Omental fat pad (tissue), 4 donors: ENCODE measurements around the gene CMA1. TPM values are rescaled to one million over a fixed set of nuclear protein-coding genes. Genes with fewer than 3 reads are reported as not detected.
"Not testable (repeated sequence)": the region's sequence is repeated elsewhere in the genome, so short reads cannot be mapped to it uniquely, and the experiment has no call there.

Experiments
- ATAC-seq: fragments of 150-250 bp; one replicate; pipeline ENCODE4 v1.9.1; 2016; ENCODE audit warnings: mild to moderate bottlenecking, moderate library complexity; ENCODE audit not compliant: low FRiP score
- DNase-seq: peaks from one replicate; pipeline ENCODE4 v3.0.0-alpha.2; 2019; ENCODE audit warnings: low spot score
- total RNA-seq, 4 donors: library from RNA; depleted of rRNA; stranded (reverse); fragments of >200 nt; gene quantifications; one replicate each; pipeline ENCODE4 v1.1.0, GENCODE V29; 2016
- TF ChIP-seq, protein P1 (sequence below), 3 donors: fragments of 450-650 bp; IDR thresholded peaks; one replicate each; pipeline ENCODE4 v1.5.1; 2016 to 2017; ENCODE audit warnings: antibody characterized with exemption in 3 of 3, mild to moderate bottlenecking in 3 of 3, moderate library complexity in 2 of 3

Gene CMA1, protein sequence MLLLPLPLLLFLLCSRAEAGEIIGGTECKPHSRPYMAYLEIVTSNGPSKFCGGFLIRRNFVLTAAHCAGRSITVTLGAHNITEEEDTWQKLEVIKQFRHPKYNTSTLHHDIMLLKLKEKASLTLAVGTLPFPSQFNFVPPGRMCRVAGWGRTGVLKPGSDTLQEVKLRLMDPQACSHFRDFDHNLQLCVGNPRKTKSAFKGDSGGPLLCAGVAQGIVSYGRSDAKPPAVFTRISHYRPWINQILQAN
- 1 to 10 TPM in 1 of 4 donors, under 1 TPM in 1, not detected in 2; 0.84 to 1.4 TPM for total RNA-seq

GRCh38 chr14:24508155-24508840 lies at the start of gene CMA1:
TSS of gene CMA1 (minus strand) at chr14:24508265. CDS start at chr14:24508235, 30 bp downstream.
- ATAC-seq = no peak

DNA sequence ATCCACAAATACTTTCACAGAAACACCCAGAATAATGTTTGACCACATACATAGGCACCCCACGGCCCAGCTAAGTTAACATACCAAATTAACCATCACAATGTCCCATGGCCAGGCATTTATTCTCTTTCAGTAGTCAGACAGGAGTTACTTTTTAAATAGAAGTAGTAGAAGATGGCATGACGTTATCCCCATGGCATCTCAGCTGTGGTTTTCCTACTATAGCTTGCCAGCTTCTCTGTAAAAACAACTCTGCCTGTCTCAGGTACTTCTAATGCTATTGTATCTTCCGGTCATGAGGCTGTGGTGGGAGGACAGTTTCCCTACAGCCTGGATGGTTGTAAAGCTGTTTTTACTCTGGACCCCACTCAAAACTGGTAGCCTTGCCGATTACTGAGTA lies 48.7 kb upstream of the CMA1 start:
- ATAC-seq (no peak), DNase-seq (no peak)
- TF ChIP-seq, protein P1, sequence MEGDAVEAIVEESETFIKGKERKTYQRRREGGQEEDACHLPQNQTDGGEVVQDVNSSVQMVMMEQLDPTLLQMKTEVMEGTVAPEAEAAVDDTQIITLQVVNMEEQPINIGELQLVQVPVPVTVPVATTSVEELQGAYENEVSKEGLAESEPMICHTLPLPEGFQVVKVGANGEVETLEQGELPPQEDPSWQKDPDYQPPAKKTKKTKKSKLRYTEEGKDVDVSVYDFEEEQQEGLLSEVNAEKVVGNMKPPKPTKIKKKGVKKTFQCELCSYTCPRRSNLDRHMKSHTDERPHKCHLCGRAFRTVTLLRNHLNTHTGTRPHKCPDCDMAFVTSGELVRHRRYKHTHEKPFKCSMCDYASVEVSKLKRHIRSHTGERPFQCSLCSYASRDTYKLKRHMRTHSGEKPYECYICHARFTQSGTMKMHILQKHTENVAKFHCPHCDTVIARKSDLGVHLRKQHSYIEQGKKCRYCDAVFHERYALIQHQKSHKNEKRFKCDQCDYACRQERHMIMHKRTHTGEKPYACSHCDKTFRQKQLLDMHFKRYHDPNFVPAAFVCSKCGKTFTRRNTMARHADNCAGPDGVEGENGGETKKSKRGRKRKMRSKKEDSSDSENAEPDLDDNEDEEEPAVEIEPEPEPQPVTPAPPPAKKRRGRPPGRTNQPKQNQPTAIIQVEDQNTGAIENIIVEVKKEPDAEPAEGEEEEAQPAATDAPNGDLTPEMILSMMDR (IDR thresholded peaks at IDR 0.05) = no peak

More at GRCh38 chr14:24508155-24508840, at the start of gene CMA1:
- DNase-seq = no peak
- TF ChIP-seq, protein P1 (IDR thresholded peaks at IDR 0.05) = no peak

DNA sequence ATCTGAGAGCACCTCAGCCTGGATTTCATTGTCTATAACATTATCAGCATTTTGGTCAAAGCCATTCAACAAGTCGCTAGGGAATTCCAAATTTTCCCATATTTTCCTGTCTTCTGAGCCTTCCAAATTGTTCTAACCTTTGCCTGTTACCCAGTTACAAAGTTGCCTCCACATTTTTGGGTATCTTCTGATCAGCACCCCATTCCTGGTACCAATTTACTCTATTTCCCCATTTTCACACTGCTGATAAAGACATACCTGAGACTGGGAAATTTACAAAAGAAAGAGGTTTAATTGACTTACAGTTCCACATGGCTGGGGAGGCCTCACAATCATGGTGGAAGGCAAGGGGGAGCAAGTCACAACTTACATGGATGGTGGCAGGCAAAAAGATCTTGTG lies 41.0 kb upstream of the CMA1 start:
- DNase-seq, ATAC-seq: not testable (repeated sequence)

DNA sequence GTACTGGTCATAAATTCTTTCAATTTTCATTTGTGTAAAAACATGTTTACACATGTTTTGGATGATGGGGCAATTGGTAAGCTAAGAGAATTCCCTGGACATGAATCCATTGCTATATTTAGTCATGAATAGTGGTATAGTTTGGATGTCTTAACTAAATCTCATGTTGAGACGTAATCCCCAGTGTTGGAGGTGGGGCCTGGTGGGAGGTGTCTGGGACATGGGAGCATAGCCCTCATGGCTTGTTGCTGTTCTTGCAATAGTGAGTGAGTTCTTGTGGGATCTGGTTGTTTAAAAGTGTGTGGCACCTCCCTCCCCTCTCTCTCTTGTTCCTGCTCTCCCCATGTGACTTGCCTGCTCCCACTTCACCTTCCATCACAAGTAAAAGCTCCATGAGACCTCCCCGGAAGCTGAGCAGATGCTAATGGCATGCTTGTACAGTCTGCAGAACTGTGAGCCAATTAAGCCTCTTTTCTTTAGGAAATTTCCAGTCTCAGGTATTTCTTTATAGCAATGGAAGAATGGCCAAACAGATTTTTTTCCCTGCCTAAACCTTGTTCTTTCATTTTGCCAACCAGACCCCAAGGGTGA lies 34.4 kb upstream of the CMA1 start:
- ATAC-seq (no peak), DNase-seq (no peak)
- TF ChIP-seq, protein P1 (IDR thresholded peaks at IDR 0.05) = no peak

DNA sequence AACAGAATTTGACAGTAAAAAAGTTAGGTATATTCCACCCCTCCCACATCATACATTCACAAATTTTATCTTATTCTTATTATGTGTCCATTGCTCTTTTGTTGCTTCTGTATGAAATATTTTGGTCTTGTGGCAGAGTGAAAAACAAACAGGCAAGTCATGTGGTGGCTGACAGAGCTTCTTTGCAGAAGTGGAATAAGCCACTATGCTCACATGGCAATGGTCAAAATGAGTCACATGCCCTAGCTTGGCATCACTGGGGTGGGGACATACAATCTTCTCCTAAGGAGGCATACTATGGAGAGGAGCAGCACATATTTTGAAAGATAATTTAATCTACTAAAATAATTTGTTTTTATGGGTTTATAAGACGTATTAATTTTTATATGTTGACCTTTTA lies 27.7 kb upstream of the CMA1 start:
- ATAC-seq (no peak), DNase-seq (no peak)
- TF ChIP-seq, protein P1 (IDR thresholded peaks at IDR 0.05) = no peak

GRCh38 chr14:24534286-24534685 lies 26.2 kb upstream of the CMA1 start:
- no peak for DNase-seq
- TF ChIP-seq, protein P1 (IDR thresholded peaks at IDR 0.05) = no peak
- no peak for ATAC-seq

- DNase-seq, ATAC-seq: not testable (repeated sequence)
Observed at GRCh38 chr14:24525877-24526620, 18.0 kb upstream of the CMA1 start.
